K562 (cell line): ENCODE results near the gene KIF19. TPM values are rescaled to one million over a fixed set of nuclear protein-coding genes. Genes with fewer than 3 reads are reported as not detected.
A peak's percentile ranks its signal among the peaks of the same experiment; 100 is the strongest.

Source experiments
- CBFA2T2 ChIP-seq: fragments of 450-650 bp; conservative IDR thresholded peaks from 2 replicates; pipeline ENCODE4 v1.6.1; 2017; ENCODE audit warnings: mild to moderate bottlenecking
- GATA2 ChIP-seq: sonication (generic); formaldehyde crosslinking; IDR thresholded peaks from 2 replicates; pipeline ENCODE4 v1.4.0; 2020; ENCODE audit warnings: mild to moderate bottlenecking, missing genetic modification reagents
- HMG20A ChIP-seq: fragments of 450-650 bp; formaldehyde crosslinking; conservative IDR thresholded peaks from 2 replicates; pipeline ENCODE4 v1.4.0; 2020; ENCODE audit warnings: mild to moderate bottlenecking, mixed read lengths
- HNRNPLL ChIP-seq: fragments of 200-400 bp; formaldehyde crosslinking; IDR thresholded peaks from 2 replicates; pipeline ENCODE4 v1.6.1; 2017; ENCODE audit warnings: low read length, low read depth, mild to moderate bottlenecking; ENCODE audit not compliant: poor library complexity, severe bottlenecking
- MAFF ChIP-seq: IDR thresholded peaks from 2 replicates; pipeline ENCODE4 v1.6.1; 2012; ENCODE audit warnings: low read length, improper control_type of control experiment
- NFYB ChIP-seq: IDR thresholded peaks from 2 replicates; pipeline ENCODE4 v1.6.1; 2011; ENCODE audit warnings: mild to moderate bottlenecking, moderate library complexity; ENCODE audit not compliant: insufficient read length; ENCODE audit errors: extremely low read depth
- PTRF ChIP-seq: fragments of 450-650 bp; IDR thresholded peaks from 2 replicates; pipeline ENCODE4 v1.6.1; 2016; ENCODE audit warnings: mild to moderate bottlenecking, missing genetic modification characterization, missing compliant biosample characterization
- RUNX1 ChIP-seq: sonication (generic); IDR thresholded peaks from 2 replicates; pipeline ENCODE4 v1.6.1; 2016; ENCODE audit warnings: antibody characterized with exemption, low read depth
- SAFB ChIP-seq: fragments of 200-400 bp; formaldehyde crosslinking; IDR thresholded peaks from 2 replicates; pipeline ENCODE4 v1.6.1; 2017; ENCODE audit warnings: low read depth, low read length, borderline replicate concordance
- SNIP1 ChIP-seq: fragments of 450-650 bp; IDR thresholded peaks from 2 replicates; pipeline ENCODE4 v1.7.1; 2017; ENCODE audit warnings: low read depth, mild to moderate bottlenecking
- TAF9B ChIP-seq: fragments of 450-650 bp; IDR thresholded peaks from 2 replicates; pipeline ENCODE4 v1.6.1; 2018; ENCODE audit warnings: mild to moderate bottlenecking; ENCODE audit not compliant: partially characterized antibody
- TOE1 ChIP-seq, 2 experiments: fragments of 450-650 bp in 1 of 2; sonication (generic) in 1 of 2; formaldehyde crosslinking in 1 of 2; IDR thresholded peaks; 2 replicates each; pipeline versions ENCODE4 v1.7.1 to v1.8.0; 2016 to 2022; ENCODE audit warnings: borderline replicate concordance in 2 of 2, mild to moderate bottlenecking in 2 of 2, antibody characterized with exemption in 1 of 2, inconsistent platforms in 1 of 2, low read depth in 1 of 2, missing genetic modification reagents in 1 of 2, moderate library complexity in 1 of 2
- ZBTB7A ChIP-seq: IDR thresholded peaks from 2 replicates; pipeline ENCODE4 v1.6.1; 2011; ENCODE audit warnings: low read depth, mild to moderate bottlenecking, low read length, moderate library complexity, borderline replicate concordance; ENCODE audit not compliant: control insufficient read depth
- ZNF384 ChIP-seq: IDR thresholded peaks from 2 replicates; pipeline ENCODE4 v1.6.1; 2012; ENCODE audit warnings: low read depth, low read length, improper control_type of control experiment
- ZNF699 ChIP-seq: fragments of 250-450 bp; sonication (Bioruptor Pico); IDR thresholded peaks from 2 replicates; pipeline ENCODE4 v1.8.0; 2021; ENCODE audit warnings: mild to moderate bottlenecking, moderate library complexity; ENCODE audit not compliant: insufficient replicate concordance
- polyA plus RNA-seq, 8 experiments: library from polyadenylated mRNA; depleted of rRNA in 4 of 8; stranded (reverse) in 5 of 8; unstranded in 3 of 8; fragments of >200 nt; fragmentation: Nextera tagmentation in 2 of 8; fragmentation: Illumina TruSeq in 1 of 8; extraction: Ambion mirVana in 2 of 8; extraction: Trizol in 1 of 8; gene quantifications; 2 replicates each; pipeline versions ENCODE4 v1.2.1 to v1.2.3, GENCODE V29; 2011 to 2014; ENCODE audit warnings: inconsistent platforms in 1 of 8, missing spikeins in 1 of 8
- total RNA-seq, 7 experiments: library from RNA; depleted of rRNA in 6 of 7; stranded (reverse); fragments of >200 nt in 6 of 7; fragmentation: Illumina TruSeq in 2 of 7; extraction: Trizol in 2 of 7; gene quantifications; 2 replicates each; pipeline versions ENCODE4 v1.2.1 to v1.2.3, GENCODE V29; 2011 to 2021; ENCODE audit warnings: low replicate concordance in 1 of 7
- TF ChIP-seq, protein P1 (sequence below): fragments of 450-650 bp; formaldehyde crosslinking; IDR thresholded peaks from 2 replicates; pipeline ENCODE4 v1.4.0; 2020; ENCODE audit warnings: mild to moderate bottlenecking
- TF ChIP-seq, protein P2 (sequence below): fragments of 250-450 bp; sonication (Bioruptor Pico); IDR thresholded peaks from 2 replicates; pipeline ENCODE4 v1.5.0; 2021
- TF ChIP-seq, protein P3 (sequence below): IDR thresholded peaks from 2 replicates; pipeline ENCODE4 v1.6.1; 2012; ENCODE audit warnings: low read depth, low read length, improper control_type of control experiment, borderline replicate concordance
- TF ChIP-seq, protein P4 (sequence below): sonication (generic); IDR thresholded peaks from 2 replicates; pipeline ENCODE4 v1.6.1; 2016

Gene KIF19
- total and polyA plus RNA-seq, 9 of the 15 experiments (the other 6 are each of a cell fraction or from before 2014, with no cell fraction given): 0.10 TPM; not detected in 8

DNA sequence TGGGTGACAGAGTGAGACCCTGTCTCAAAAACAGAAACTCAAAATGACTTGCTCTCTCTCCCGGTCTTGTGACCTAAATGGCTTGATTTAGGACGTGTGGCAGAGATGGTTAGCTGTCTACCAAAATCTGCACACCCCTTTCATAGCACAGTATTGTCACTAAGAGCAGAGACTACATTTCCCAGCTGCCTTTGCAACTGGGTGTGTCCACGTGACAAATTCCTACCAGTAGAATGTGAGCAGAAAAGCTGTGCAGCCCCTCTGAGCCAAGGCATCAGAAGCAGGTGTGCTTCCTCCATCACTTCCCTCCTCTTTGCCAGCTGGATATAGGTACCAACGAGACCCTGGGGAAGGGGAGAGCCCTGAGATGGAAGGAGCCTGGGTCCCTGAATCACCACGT is 66.8 kb downstream of the KIF19 start (continued):
- TF ChIP-seq, protein P1, sequence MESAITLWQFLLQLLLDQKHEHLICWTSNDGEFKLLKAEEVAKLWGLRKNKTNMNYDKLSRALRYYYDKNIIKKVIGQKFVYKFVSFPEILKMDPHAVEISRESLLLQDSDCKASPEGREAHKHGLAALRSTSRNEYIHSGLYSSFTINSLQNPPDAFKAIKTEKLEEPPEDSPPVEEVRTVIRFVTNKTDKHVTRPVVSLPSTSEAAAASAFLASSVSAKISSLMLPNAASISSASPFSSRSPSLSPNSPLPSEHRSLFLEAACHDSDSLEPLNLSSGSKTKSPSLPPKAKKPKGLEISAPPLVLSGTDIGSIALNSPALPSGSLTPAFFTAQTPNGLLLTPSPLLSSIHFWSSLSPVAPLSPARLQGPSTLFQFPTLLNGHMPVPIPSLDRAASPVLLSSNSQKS (CRISPR knock-in tag): no peak
- TF ChIP-seq MAFF (no peak), RUNX1 (no peak), ZBTB7A (no peak), PTRF (no peak), ZNF384 (no peak), CBFA2T2 (peak; percentile 37; the same call in 1 of the 2 replicates), HNRNPLL (no peak), ZNF699 (CRISPR knock-in tag) (no peak), TAF9B (no peak), SNIP1 (no peak), GATA2 (CRISPR knock-in tag) (no peak), SAFB (no peak), TOE1 (IDR thresholded peaks at IDR 0.05; ENCODE audit: borderline replicate concordance) (no peak), TOE1 (CRISPR knock-in tag; IDR thresholded peaks at IDR 0.05; ENCODE audit: borderline replicate concordance, low read depth) (no peak), NFYB (peak; percentile 61), HMG20A (CRISPR knock-in tag) (no peak)
- TF ChIP-seq, protein P2, sequence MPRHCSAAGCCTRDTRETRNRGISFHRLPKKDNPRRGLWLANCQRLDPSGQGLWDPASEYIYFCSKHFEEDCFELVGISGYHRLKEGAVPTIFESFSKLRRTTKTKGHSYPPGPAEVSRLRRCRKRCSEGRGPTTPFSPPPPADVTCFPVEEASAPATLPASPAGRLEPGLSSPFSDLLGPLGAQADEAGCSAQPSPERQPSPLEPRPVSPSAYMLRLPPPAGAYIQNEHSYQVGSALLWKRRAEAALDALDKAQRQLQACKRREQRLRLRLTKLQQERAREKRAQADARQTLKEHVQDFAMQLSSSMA (CRISPR knock-in tag): no peak
- TF ChIP-seq, protein P3, sequence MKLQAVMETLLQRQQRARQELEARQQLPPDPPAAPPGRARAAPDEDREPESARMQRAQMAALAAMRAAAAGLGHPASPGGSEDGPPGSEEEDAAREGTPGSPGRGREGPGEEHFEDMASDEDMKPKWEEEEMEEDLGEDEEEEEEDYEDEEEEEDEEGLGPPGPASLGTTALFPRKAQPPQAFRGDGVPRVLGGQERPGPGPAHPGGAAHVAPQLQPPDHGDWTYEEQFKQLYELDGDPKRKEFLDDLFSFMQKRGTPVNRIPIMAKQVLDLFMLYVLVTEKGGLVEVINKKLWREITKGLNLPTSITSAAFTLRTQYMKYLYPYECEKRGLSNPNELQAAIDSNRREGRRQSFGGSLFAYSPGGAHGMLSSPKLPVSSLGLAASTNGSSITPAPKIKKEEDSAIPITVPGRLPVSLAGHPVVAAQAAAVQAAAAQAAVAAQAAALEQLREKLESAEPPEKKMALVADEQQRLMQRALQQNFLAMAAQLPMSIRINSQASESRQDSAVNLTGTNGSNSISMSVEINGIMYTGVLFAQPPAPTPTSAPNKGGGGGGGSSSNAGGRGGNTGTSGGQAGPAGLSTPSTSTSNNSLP: no peak
- TF ChIP-seq, protein P4, sequence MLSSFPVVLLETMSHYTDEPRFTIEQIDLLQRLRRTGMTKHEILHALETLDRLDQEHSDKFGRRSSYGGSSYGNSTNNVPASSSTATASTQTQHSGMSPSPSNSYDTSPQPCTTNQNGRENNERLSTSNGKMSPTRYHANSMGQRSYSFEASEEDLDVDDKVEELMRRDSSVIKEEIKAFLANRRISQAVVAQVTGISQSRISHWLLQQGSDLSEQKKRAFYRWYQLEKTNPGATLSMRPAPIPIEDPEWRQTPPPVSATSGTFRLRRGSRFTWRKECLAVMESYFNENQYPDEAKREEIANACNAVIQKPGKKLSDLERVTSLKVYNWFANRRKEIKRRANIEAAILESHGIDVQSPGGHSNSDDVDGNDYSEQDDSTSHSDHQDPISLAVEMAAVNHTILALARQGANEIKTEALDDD: no peak
